IPS-18c (cell line): Measurements from ENCODE around the gene NME3.

Experiments used
- H3K4me3 ChIP-seq: 2 replicates; pipeline ENCODE4 v1.7.0; 2013; ENCODE audit warnings: low read depth, mild to moderate bottlenecking, low read length, moderate library complexity; ENCODE audit not compliant: insufficient read depth
- H3K9me3 ChIP-seq: one replicate; pipeline ENCODE4 v1.6.1; 2013; ENCODE audit warnings: mild to moderate bottlenecking, low read length, moderate library complexity; ENCODE audit not compliant: control insufficient read depth, insufficient read depth

The NME3 gene

GRCh38 chr16:1727651-1728624 is 43.4 kb downstream of the NME3 start:
- Histone ChIP-seq H3K4me3 (no peak overlapping the region), H3K9me3 (peaks cover 3% of the 10 kb centered on the region)

GRCh38 chr16:1726661-1727502 is 44.5 kb downstream of the NME3 start:
- no peak overlapping the region for H3K4me3 ChIP-seq
- peaks cover 3% of the 10 kb centered on the region for H3K9me3 ChIP-seq

GRCh38 chr16:1724491-1724890 is 46.9 kb downstream of the NME3 start:
- Histone ChIP-seq H3K4me3 (no peak overlapping the region), H3K9me3 (peaks cover 3% of the 10 kb centered on the region)

GRCh38 chr16:1723450-1724147 is 47.7 kb downstream of the NME3 start:
- H3K4me3 ChIP-seq = no peak overlapping the region

GRCh38 chr16:1721372-1721771 is 50.0 kb downstream of the NME3 start:
- Histone ChIP-seq H3K9me3 (peaks cover 2% of the 10 kb centered on the region), H3K4me3 (no peak overlapping the region)

More at GRCh38 chr16:1723450-1724147, 47.7 kb downstream of the NME3 start:
- H3K9me3 ChIP-seq = peaks cover 2% of the 10 kb centered on the region
